SK-N-SH (cell line): ENCODE data around the gene TCL1A. TPM values are rescaled to one million over a fixed set of nuclear protein-coding genes. Genes with fewer than 3 reads are reported as not detected.

Experiments used
- CTCF ChIA-PET: fragments of 300-600, 350-600 bp; formaldehyde crosslinking; extraction: SDS; loops from one replicate; lab custom pipeline; 2021; lab: Yijun Ruan, JAX
- POLR2A ChIA-PET: fragments of 350-600 bp; sonication (Branson Sonifier 250); formaldehyde crosslinking; extraction: SDS; loops from one replicate; lab custom pipeline; 2020; ENCODE audit warnings: antibody characterized with exemption, inconsistent platforms; lab: Yijun Ruan, JAX
- DNase-seq: peaks from one replicate; pipeline ENCODE4 v3.0.0; 2012
- H2AFZ ChIP-seq: fragments of 200-600 bp; sonication (generic); 2 replicates; pipeline ENCODE4 v1.8.1; 2016; ENCODE audit warnings: antibody characterized with exemption, mild to moderate bottlenecking, low read depth
- H3F3A ChIP-seq: fragments of 200-600 bp; sonication (generic); replicated peaks from 2 replicates; pipeline ENCODE3; 2016; ENCODE audit warnings: antibody characterized with exemption, mild to moderate bottlenecking; ENCODE audit not compliant: insufficient read depth
- H3K27ac ChIP-seq, 2 experiments: fragments of 200-500 bp in 1 of 2; fragments of 200-600 bp in 1 of 2; sonication (Bioruptor generic) in 1 of 2; sonication (generic), shearing (Covaris generic) in 1 of 2; 2 replicates each; pipeline versions ENCODE4 v1.5.1 to v1.6.1; 2014 to 2016; ENCODE audit warnings: low read depth in 2 of 2, inconsistent platforms in 1 of 2, low read length in 1 of 2, mild to moderate bottlenecking in 1 of 2, mixed read lengths in 1 of 2
- H3K27me3 ChIP-seq: fragments of 200-600 bp; sonication (generic), shearing (Covaris generic); 2 replicates; pipeline ENCODE4 v1.6.1; 2016; ENCODE audit warnings: mixed run types; ENCODE audit not compliant: insufficient read depth
- H3K36me3 ChIP-seq, 2 experiments: fragments of 200-500 bp in 1 of 2; fragments of 200-600 bp in 1 of 2; sonication (Bioruptor generic) in 1 of 2; sonication (generic) in 1 of 2; replicated peaks in 1 of 2; 2 replicates each; pipeline versions ENCODE3 to v1.5.1; 2014 to 2016; ENCODE audit warnings: low read length in 1 of 2, mild to moderate bottlenecking in 1 of 2; ENCODE audit not compliant: insufficient read depth in 2 of 2, control insufficient read depth in 1 of 2
- H3K4me1 ChIP-seq, 2 experiments: fragments of 200-500 bp in 1 of 2; fragments of 200-600 bp in 1 of 2; sonication (Bioruptor generic) in 1 of 2; sonication (generic), shearing (Covaris generic) in 1 of 2; 2 replicates each; pipeline versions ENCODE4 v1.5.1 to v1.6.1; 2014 to 2016; ENCODE audit warnings: low read depth in 1 of 2, low read length in 1 of 2, mixed run types in 1 of 2; ENCODE audit not compliant: insufficient read depth in 2 of 2, control insufficient read depth in 1 of 2
- H3K4me2 ChIP-seq: fragments of 200-600 bp; sonication (generic), shearing (Covaris generic); 2 replicates; pipeline ENCODE4 v1.6.1; 2017; ENCODE audit warnings: mixed run types
- H3K4me3 ChIP-seq, 2 experiments: fragments of 200-500 bp in 1 of 2; fragments of 200-600 bp in 1 of 2; sonication (Bioruptor generic) in 1 of 2; sonication (generic), shearing (Covaris generic) in 1 of 2; 2 replicates each; pipeline versions ENCODE4 v1.5.1 to v1.8.1; 2014 to 2016; ENCODE audit warnings: low read depth in 2 of 2, inconsistent platforms in 1 of 2, low read length in 1 of 2, mild to moderate bottlenecking in 1 of 2, mixed read lengths in 1 of 2, moderate library complexity in 1 of 2
- H3K79me2 ChIP-seq: fragments of 200-600 bp; sonication (generic); 2 replicates; pipeline ENCODE4 v1.8.1; 2017; ENCODE audit warnings: mild to moderate bottlenecking; ENCODE audit not compliant: insufficient read depth
- H3K9ac ChIP-seq: fragments of 200-600 bp; sonication (generic); 2 replicates; pipeline ENCODE4 v1.6.1; 2017; ENCODE audit warnings: mixed run types
- H3K9me2 ChIP-seq: fragments of 200-600 bp; sonication (generic); 2 replicates; pipeline ENCODE4 v1.6.1; 2017; ENCODE audit warnings: mixed run types
- H3K9me3 ChIP-seq: fragments of 200-600 bp; sonication (generic); 2 replicates; pipeline ENCODE4 v1.6.1; 2017; ENCODE audit warnings: mixed run types, mild to moderate bottlenecking, moderate library complexity
- H4K20me1 ChIP-seq: fragments of 200-600 bp; sonication (generic); 2 replicates; pipeline ENCODE4 v1.6.1; 2017; ENCODE audit warnings: mild to moderate bottlenecking, mixed run types; ENCODE audit not compliant: insufficient read depth
- CHD2 ChIP-seq: fragments of 150-350 bp; IDR thresholded peaks from 2 replicates; pipeline ENCODE4 v1.6.1; 2018; ENCODE audit warnings: low read length; ENCODE audit not compliant: partially characterized antibody
- ELF1 ChIP-seq: IDR thresholded peaks from 2 replicates; pipeline ENCODE4 v1.4.0; 2012
- EP300 ChIP-seq, 2 experiments: IDR thresholded peaks; 2 replicates each; pipeline versions ENCODE4 v1.4.0 to v1.6.1; 2012; ENCODE audit warnings: borderline replicate concordance in 1 of 2, low read depth in 1 of 2, low read length in 1 of 2
- EZH2phosphoT487 ChIP-seq: fragments of 200-600 bp; sonication (generic); IDR thresholded peaks from 2 replicates; pipeline ENCODE4 v1.6.1; 2017; ENCODE audit warnings: low read depth, mixed run types, mild to moderate bottlenecking, antibody characterized with exemption, moderate library complexity, borderline replicate concordance
- GABPA ChIP-seq: IDR thresholded peaks from 2 replicates; pipeline ENCODE4 v1.4.0; 2012; ENCODE audit warnings: low read depth, mild to moderate bottlenecking
- GATA2 ChIP-seq: sonication (generic); formaldehyde crosslinking; IDR thresholded peaks from 2 replicates; pipeline ENCODE4 v1.5.0; 2020; ENCODE audit warnings: mild to moderate bottlenecking, missing genetic modification reagents
- JUND ChIP-seq: IDR thresholded peaks from 2 replicates; pipeline ENCODE4 v1.4.0; 2012
- PBX3 ChIP-seq: IDR thresholded peaks from 2 replicates; pipeline ENCODE4; 2012
- POLR2AphosphoS5 ChIP-seq: IDR thresholded peaks from 2 replicates; pipeline ENCODE4 v1.6.1; 2012; ENCODE audit warnings: low read depth, low read length
- REST ChIP-seq: IDR thresholded peaks from 2 replicates; pipeline ENCODE4 v1.6.1; 2012; ENCODE audit warnings: mild to moderate bottlenecking, low read depth, low read length, moderate library complexity
- SIN3A ChIP-seq: IDR thresholded peaks from 2 replicates; pipeline ENCODE4 v1.6.1; 2012; ENCODE audit warnings: low read depth, mild to moderate bottlenecking, low read length, moderate library complexity, borderline replicate concordance
- TCF12 ChIP-seq: IDR thresholded peaks from 2 replicates; pipeline ENCODE4 v1.4.0; 2012
- USF1 ChIP-seq: IDR thresholded peaks from 2 replicates; pipeline ENCODE4 v1.4.0; 2012; ENCODE audit warnings: low read depth, borderline replicate concordance
- ZBTB33 ChIP-seq: IDR thresholded peaks from 2 replicates; pipeline ENCODE4 v1.4.0; 2012; ENCODE audit warnings: low read depth, borderline replicate concordance
- WGBS: methylation state at CpG from one replicate; pipeline ENCODE4 v1.1.6; 2017; ENCODE audit warnings: low lambda C conversion rate; 5-methylcytosine and 5-hydroxymethylcytosine counted together
- polyA plus RNA-seq, 3 experiments: library from polyadenylated mRNA; depleted of rRNA; stranded (reverse); fragments of >200 nt; gene quantifications; 2 replicates each; pipeline ENCODE4 v1.2.3, GENCODE V29; 2012

Gene TCL1A
- polyA plus RNA-seq, 1 of the 3 experiments (the other 2 are of a cell fraction), result not detected

- no peaks in the 10 kb centered on the region for H4K20me1 ChIP-seq
- WGBS, result 39% methylated on average over 7 of the region's 17 CpGs
- no peak for TF ChIP-seq SIN3A
- no peak for TF ChIP-seq GATA2 (CRISPR knock-in tag)
- TF ChIP-seq TCF12, result no peak
- TF ChIP-seq JUND, result no peak
- no peak for TF ChIP-seq ZBTB33
- no peak for TF ChIP-seq EP300 (IDR thresholded peaks at IDR 0.05; ENCODE audit: borderline replicate concordance in 1 of 2, low read depth in 1 of 2, low read length in 1 of 2)
- no peak for TF ChIP-seq CHD2
- no peak for TF ChIP-seq PBX3
- TF ChIP-seq USF1, result no peak
- CTCF ChIA-PET, result no interaction called here
- H3K4me1 ChIP-seq, result no peaks in the 10 kb centered on the region
- no peaks in the 10 kb centered on the region for H3K79me2 ChIP-seq
- POLR2A ChIA-PET, result no interaction called here
- H3K9me2 ChIP-seq, result no peaks in the 10 kb centered on the region
- H3K9me3 ChIP-seq, result no peaks in the 10 kb centered on the region
- no peaks in the 10 kb centered on the region for H3F3A ChIP-seq
- H3K9ac ChIP-seq, result no peak overlapping the region
- no peak overlapping the region for H3K27ac ChIP-seq
- H3K36me3 ChIP-seq, result no peaks in the 10 kb centered on the region
- DNase-seq, result no peak
- no peak overlapping the region for H2AFZ ChIP-seq
- no peaks in the 10 kb centered on the region for H3K27me3 ChIP-seq
- no peak overlapping the region for H3K4me3 ChIP-seq
- no peak overlapping the region for H3K4me2 ChIP-seq
These were observed 3.8 kb downstream of the TCL1A start for GRCh38 chr14:95710106-95710505.

GRCh38 chr14:95707327-95707726, 6.6 kb downstream of the TCL1A start:
- 43% methylated on average over 5 of the region's 5 CpGs for WGBS
- H3K4me1 ChIP-seq, result no peaks in the 10 kb centered on the region
- no peaks in the 10 kb centered on the region for H3K36me3 ChIP-seq
- CTCF ChIA-PET, result no interaction called here
- H2AFZ ChIP-seq, result no peak overlapping the region
- no peaks in the 10 kb centered on the region for H3K9me2 ChIP-seq
- no peak overlapping the region for H3K9ac ChIP-seq
- no peaks in the 10 kb centered on the region for H3F3A ChIP-seq
- H3K27me3 ChIP-seq, result no peaks in the 10 kb centered on the region
- POLR2A ChIA-PET, result no interaction called here
- H3K4me3 ChIP-seq, result no peak overlapping the region
- no peak for TF ChIP-seq EZH2phosphoT487
- TF ChIP-seq GABPA, result no peak
- TF ChIP-seq REST, result no peak
- no peak for TF ChIP-seq TCF12
- TF ChIP-seq USF1, result no peak
- TF ChIP-seq PBX3, result no peak
- TF ChIP-seq SIN3A, result no peak
- no peak for TF ChIP-seq ELF1
- no peak for TF ChIP-seq POLR2AphosphoS5
- H3K4me2 ChIP-seq, result no peak overlapping the region
- no peak for DNase-seq
- no peak overlapping the region for H3K27ac ChIP-seq
- H3K79me2 ChIP-seq, result no peaks in the 10 kb centered on the region
- H3K9me3 ChIP-seq, result no peaks in the 10 kb centered on the region
- H4K20me1 ChIP-seq, result no peaks in the 10 kb centered on the region
